Measurements from ENCODE around the gene CASR.

GRCh38 chr3:122281891-122282290, 98.4 kb downstream of the CASR start:
- TF ChIP-seq CTCF (conservative IDR thresholded peaks at IDR 0.05; ENCODE audit: low read depth, low read length), result no peak
- TF ChIP-seq EZH2 (IDR thresholded peaks at IDR 0.05; ENCODE audit: low read length, unreplicated experiment), result no peak

All from PC-3 (cell line).